ENCODE measurements around the gene SH2D6. TPM values are rescaled to one million over a fixed set of nuclear protein-coding genes. Genes with fewer than 3 reads are reported as not detected.
"Not testable (repeated sequence)": the region's sequence is repeated elsewhere in the genome, so short reads cannot be mapped to it uniquely, and the experiment has no call there.

The SH2D6 gene
- total and polyA plus RNA-seq, 12 donors = 0.06 to 0.72 (median 0.51) TPM; not detected in 9

- no peak overlapping the region for H3K4me3 ChIP-seq
- intact Hi-C loops (cut with DNase I) = no loop called here
- ATAC-seq = no peak
- H3K9me3 ChIP-seq = peaks cover 0 to 19% (median 0%) of the 10 kb centered on the region in 11 donors
- WGBS, 2 donors = 96 to 97% methylated on average over 5 of the region's 5 CpGs
- H3K27me3 ChIP-seq = no peaks in the 10 kb centered on the region
- DNase-seq = no peak
- peaks cover 0 to 91% (median 37%) of the 10 kb centered on the region in 9 donors for H3K36me3 ChIP-seq
- no peak for TF ChIP-seq CTCF (IDR thresholded peaks at IDR 0.05)
- H3K27ac ChIP-seq = no peak overlapping the region
- no peaks in the 10 kb centered on the region for H3K4me1 ChIP-seq
Measured at GRCh38 chr2:85376291-85377065, 42.0 kb upstream of the SH2D6 start.

DNA sequence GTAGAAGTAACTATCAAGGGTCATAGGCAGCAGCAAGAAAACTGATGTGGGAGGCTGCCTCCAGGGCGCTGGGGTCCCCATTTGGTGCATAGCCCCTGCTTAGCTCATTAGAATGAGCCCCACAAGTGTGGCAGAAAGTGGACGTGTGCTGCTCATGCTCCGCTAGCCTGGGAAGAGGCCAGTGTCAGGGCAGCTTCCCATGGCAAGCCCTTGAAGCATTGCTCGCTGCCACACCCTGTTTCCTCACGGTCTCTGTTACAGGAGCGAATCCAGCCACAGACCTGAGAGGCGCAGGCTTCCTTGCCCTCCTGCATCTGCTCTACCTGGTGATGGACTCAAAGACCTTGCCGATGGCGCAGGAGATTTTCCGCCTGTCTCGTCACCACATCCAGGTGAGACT is 41.4 kb upstream of the SH2D6 start:
- no peak for TF ChIP-seq CTCF (IDR thresholded peaks at IDR 0.05)
- intact Hi-C loops (cut with DNase I) = no loop called here
- peaks cover 0 to 89% (median 32%) of the 10 kb centered on the region in 9 donors for H3K36me3 ChIP-seq
- ATAC-seq (no peak), DNase-seq (no peak)
- no peak overlapping the region for H3K4me3 ChIP-seq
- H3K27me3 ChIP-seq = no peaks in the 10 kb centered on the region
- H3K9me3 ChIP-seq = peaks cover 0 to 19% (median 0%) of the 10 kb centered on the region in 11 donors
- no peak overlapping the region for H3K27ac ChIP-seq
- 92 to 93% methylated on average over 11 of the region's 11 CpGs for WGBS, 2 donors
- no peaks in the 10 kb centered on the region for H3K4me1 ChIP-seq

- WGBS, 2 donors = 89 to 91% methylated on average over 5 of the region's 5 CpGs
- H3K36me3 ChIP-seq = peaks cover 0 to 91% (median 37%) of the 10 kb centered on the region in 9 donors
- intact Hi-C loops (cut with DNase I) = no loop called here
Measured at GRCh38 chr2:85378257-85378656, 40.3 kb upstream of the SH2D6 start.

DNA sequence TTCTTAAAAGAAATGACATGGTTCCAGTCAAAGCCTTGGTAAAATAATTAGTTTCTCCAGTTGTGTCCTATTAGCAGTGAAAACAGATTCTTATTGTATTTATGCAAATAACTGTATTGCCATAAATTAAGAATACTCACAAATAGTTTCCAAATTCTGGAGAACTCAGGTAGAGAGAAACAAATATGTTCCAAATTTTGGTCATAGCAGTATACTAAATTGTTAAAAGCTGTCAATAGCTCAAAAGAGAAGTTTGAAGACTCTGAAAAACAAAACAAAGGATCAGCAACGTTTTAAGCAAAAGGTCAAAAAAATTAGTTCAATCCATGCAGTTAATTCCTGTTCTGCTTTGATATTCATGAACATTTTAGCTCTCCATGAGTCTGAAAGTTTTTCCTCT is 38.5 kb upstream of the SH2D6 start:
- H3K36me3 ChIP-seq = peaks cover 0 to 98% (median 37%) of the 10 kb centered on the region in 9 donors
- intact Hi-C loops (cut with DNase I) = no loop called here
- TF ChIP-seq CTCF (IDR thresholded peaks at IDR 0.05) = no peak
- ATAC-seq (no peak), DNase-seq (no peak)
- no peaks in the 10 kb centered on the region for H3K4me1 ChIP-seq
- no peaks in the 10 kb centered on the region for H3K27me3 ChIP-seq
- WGBS, 2 donors = 88 to 94% methylated on average over 1 of the region's 1 CpG
- H3K4me3 ChIP-seq = no peak overlapping the region
- peaks cover 0 to 11% (median 0%) of the 10 kb centered on the region in 11 donors for H3K9me3 ChIP-seq
- H3K27ac ChIP-seq = no peak overlapping the region

More at GRCh38 chr2:85378257-85378656, 40.3 kb upstream of the SH2D6 start:
- no peaks in the 10 kb centered on the region for H3K27me3 ChIP-seq
- TF ChIP-seq CTCF (IDR thresholded peaks at IDR 0.05) = no peak
- ATAC-seq (no peak), DNase-seq (no peak)
- H3K9me3 ChIP-seq = peaks cover 0 to 18% (median 0%) of the 10 kb centered on the region in 11 donors
- no peak overlapping the region for H3K4me3 ChIP-seq
- H3K4me1 ChIP-seq = no peaks in the 10 kb centered on the region
- no peak overlapping the region for H3K27ac ChIP-seq

DNA sequence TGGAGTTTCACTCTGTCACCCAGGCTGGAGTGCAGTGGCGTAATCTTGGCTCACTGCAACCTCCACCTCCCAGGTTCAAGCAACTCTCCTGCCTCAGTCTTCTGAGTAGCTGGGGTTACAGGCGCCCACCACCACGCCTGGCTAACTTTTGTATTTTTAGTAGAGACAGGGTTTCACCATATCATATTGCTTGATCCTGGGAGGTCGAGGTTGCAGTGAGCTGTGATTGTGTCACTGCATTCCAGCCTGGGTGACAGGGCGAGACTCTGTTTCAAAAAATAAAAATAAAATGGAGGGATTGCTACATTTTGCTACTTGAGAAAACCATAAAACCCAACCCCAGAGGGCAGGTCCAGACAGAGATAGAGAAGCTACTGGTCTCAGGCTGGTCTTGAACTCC is 35.4 kb upstream of the SH2D6 start:
- H3K27ac ChIP-seq; H3K4me1 ChIP-seq; H3K4me3 ChIP-seq; H3K27me3 ChIP-seq; intact Hi-C loops (cut with DNase I); ATAC-seq; DNase-seq: not testable (repeated sequence)
- H3K36me3 ChIP-seq = peaks cover 0 to 98% (median 42%) of the 10 kb centered on the region in 9 donors
- H3K9me3 ChIP-seq = peaks cover 0 to 11% (median 0%) of the 10 kb centered on the region in 11 donors
- WGBS, 2 donors = 90 to 93% methylated on average over 5 of the region's 5 CpGs
